MV-4-11 (cell line): Measurements from ENCODE around the gene TREM1.

Experiments
- DNase-seq: peaks from one replicate; lab custom pipeline; 2025; lab: John Stamatoyannopoulos, UW

Gene TREM1

GRCh38 chr6:41294214-41294872 lies 7.9 kb upstream of the TREM1 start:
- DNase-seq, result peak; percentile 47

GRCh38 chr6:41291717-41292116 lies 5.2 kb upstream of the TREM1 start:
- DNase-seq, result no peak

DNA sequence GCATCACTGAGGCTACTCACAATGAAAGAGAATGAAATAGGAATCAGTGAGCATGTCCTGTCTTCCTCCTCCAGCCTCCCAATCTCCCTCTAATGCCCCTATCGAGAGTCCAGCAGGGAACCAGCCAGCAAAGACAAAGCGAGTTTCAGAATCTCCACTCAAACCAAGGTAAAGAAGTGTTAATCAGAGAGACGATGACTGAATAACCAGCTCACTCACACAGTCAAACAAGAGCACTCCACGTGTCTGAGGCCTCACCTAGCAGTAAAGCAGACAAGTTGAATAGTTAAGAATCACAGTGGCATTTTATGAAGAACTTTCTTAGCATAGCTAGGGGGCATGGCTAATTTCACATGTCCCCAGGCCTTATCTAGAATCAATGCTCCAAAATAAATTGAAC lies 3.3 kb upstream of the TREM1 start:
- DNase-seq, result no peak

DNA sequence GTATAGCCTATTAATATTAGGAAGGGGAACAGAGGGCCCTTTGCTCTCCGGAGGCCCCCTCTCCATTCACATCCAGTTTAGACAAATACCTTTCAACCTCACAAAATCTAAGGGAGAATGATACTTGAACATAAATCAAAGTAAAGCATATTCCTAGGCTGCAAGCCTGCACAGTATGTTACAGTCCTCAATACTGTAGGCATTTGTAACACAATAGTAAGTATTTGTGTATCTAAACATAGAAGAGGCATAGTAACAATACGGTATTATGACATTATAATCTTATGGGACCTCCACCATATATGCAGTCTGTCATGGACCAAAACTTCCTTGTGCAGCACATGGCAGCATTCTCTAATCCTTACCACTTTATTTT lies 2.3 kb upstream of the TREM1 start:
- DNase-seq, result no peak

- peak; percentile 25 for DNase-seq
Observed at GRCh38 chr6:41288030-41288753, 1.7 kb upstream of the TREM1 start.

DNA sequence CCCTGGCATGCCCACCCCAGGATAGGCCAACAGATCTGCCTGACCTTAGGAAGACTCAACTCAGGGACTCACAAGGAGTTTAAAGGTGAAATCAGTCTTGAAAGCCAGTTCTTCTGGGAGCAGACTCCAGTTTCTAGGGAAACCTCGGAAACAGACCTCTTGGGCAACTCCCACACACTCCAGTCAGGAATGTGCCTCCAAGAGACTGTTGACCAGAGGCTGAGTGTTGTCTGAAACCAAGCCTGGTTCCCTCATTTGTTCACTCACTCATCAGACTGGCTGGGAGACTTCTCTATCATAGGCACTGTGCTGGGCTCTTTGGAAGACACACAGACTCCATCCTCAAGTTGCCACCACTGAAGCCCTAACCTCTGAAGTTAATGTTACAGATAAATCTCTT lies 1.8 kb downstream of the TREM1 start:
- no peak for DNase-seq

- no peak for DNase-seq
Observed at GRCh38 chr6:41283600-41283999, 2.9 kb downstream of the TREM1 start.

DNA sequence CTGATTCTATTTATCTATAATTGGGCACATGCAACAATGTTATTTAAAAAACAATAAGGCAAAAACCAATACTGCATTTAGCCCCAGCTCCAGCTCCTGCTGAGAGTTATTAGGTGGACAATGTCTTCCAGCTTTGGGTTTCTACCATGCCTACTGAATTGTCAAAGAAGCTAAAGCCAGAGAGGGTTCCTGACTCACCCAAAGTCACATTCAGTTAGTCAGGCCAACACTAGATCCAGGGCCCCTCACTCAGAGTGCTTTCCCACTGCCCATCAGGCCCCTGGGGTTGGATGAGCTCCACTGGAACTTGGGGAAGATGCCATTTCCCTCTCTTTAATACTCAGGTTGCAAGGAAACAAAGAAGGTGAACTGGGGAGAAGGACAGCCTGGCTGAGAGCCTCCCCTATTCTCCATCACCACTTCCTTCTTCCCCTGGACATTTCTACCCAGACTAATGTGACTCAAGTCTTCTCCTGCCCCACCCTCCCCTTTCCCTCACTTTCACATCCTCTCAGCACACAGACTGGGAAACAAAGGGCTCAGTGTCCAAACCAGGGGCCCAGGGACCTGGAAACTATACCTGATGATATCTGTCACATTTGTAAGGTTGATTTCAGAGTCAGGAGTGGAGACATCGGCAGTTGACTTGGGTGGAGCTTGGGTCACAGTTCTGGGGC lies 6.0 kb downstream of the TREM1 start:
- DNase-seq, result peak; percentile 79

- DNase-seq, result peak; percentile 87
Observed at GRCh38 chr6:41278699-41279405, 7.6 kb downstream of the TREM1 start.

DNA sequence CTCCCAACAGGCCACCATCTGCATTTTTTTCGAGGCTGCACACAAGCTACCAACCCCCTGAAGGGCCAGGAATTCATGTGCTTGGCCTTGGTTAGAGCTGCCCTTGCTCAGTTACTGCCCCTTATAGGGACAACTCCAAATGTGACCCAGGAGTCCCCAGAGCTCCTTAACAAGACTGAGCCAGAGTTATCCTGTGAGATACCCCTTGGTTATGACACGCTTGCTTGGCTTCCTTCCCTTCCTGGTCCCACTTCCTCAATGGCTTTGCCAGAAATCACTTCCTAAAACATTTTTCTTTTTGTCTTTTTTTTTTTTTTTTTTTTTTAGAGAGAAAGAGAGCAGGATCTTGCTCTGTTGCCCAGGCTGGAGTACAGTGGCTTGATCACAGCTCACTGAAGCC lies 8.9 kb downstream of the TREM1 start:
- DNase-seq, result peak; percentile 68

- peak; percentile 22 for DNase-seq
Observed at GRCh38 chr6:41275489-41275888, 11.0 kb downstream of the TREM1 start.

DNA sequence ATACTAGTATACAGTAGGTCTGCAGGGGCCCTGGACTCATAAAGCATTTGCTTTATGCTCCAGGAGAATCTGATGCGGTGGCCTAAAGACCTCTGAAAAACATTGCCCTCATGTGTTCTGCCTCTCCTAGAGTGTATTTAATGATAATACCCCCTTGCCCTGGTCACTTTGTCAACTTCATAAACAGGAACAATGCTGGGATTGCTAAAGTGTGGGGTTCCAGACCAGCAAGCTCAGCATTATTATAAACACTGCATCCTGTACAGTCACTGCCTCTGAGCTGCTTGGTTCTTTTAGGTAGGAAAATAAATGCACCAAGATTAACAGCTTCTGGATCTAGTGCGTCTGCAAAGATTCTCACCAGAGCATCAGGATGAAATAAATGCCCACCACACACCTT lies 12.2 kb downstream of the TREM1 start:
- no peak for DNase-seq

- DNase-seq, result no peak
Observed at GRCh38 chr6:41273714-41274113, 12.8 kb downstream of the TREM1 start.

- no peak for DNase-seq
Observed at GRCh38 chr6:41272591-41273240, 13.8 kb downstream of the TREM1 start.

- peak; percentile 97 for DNase-seq
Observed at GRCh38 chr6:41271901-41272395, 14.5 kb downstream of the TREM1 start.

DNA sequence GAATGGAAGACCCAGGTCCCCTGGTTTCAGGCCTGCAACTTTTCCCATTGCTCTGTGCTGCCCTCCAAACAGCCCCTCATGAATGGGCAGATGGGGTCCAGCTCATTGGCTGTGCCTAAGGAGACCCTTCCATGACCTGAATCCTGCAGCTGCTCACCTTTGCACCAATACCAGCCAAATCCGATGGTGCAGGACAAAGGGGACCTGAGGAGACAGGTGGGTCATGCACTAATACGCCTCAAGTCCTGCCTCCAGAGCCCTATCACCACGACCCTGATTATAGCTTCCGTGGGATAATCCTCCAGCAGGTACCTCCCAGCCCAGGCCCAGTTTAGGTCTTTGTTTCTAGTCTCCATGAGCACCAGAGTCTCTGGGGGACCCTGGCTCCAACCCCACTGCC lies 16.8 kb downstream of the TREM1 start:
- DNase-seq, result no peak

- peak; percentile 24 for DNase-seq
Observed at GRCh38 chr6:41269166-41269565, 17.3 kb downstream of the TREM1 start.

DNA sequence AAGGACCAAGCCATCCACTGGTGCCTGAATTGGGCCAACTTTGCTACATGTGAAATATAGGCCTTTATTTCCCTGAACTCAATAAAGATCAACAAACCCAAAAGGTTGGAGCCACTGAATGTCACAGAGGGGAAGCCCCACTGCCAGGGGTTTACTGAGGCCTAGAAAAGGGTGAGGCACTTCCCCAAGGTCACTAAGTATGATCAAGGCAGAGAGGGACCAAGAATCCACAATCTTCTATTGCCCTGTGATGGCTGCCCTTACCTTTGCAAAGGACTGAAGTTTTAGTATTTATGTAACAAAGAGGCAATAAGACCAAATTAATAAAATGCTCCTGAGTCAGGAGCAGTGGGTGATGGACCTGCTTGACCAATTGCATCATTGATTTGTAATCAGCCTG lies 18.0 kb downstream of the TREM1 start:
- no peak for DNase-seq

DNA sequence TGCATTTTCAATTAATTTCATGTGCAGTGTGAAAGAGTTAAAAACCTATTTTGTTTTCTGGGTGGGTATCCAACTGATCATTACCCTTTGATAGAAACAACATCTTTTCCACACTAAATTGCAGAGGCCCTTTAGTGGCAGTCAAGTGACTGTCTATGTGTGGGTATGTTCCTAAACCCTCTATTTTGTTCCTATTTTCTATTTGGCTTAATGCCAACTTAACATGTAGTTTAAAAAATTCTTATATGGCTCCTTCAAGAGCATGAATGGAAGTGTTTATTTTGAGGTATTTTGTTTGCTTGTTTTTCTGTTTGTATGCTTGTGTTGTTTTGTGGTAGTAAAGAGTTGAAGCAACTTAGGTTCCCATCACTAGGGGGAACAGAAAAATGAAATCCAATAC lies 19.9 kb downstream of the TREM1 start:
- DNase-seq, result no peak

DNA sequence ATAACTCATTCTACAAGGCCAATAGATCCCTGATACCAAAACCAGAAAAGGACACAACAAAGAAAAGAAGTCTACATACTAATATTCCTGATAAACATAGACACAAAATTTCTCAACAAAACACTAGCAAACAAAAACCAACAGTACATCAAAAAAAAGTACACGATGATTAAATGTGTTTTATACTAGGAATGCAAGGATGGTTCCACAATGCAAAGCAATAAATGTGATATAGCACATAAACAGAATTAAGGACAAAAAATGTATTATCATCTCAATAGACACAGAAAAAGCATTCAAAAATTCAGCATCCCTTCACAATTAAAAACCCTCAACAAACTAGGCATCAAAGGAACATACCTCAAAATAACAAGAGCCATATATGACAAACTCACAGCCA lies 23.2 kb downstream of the TREM1 start:
- no peak for DNase-seq

GRCh38 chr6:41262401-41262800 lies 24.1 kb downstream of the TREM1 start:
- DNase-seq, result no peak

DNA sequence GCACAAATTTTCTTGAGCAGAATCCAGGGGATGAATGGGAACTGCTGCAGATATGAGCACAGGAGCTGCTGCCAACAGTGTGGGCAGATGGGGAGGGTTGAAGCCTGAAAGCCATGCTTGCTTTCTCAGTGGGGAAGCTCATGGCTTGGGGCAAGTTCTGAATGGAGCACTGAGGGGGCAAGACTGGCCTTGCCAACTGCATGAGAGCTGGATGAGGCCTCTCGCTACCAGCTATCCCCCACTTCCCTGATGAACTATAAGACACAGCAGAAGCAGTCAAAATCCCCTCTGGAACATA lies 28.3 kb downstream of the TREM1 start:
- no peak for DNase-seq
